Neural progenitor cell (in vitro differentiated cells): ENCODE results near the gene ZNF683. TPM values are rescaled to one million over a fixed set of nuclear protein-coding genes. Genes with fewer than 3 reads are reported as not detected.

Experiments used
- DNase-seq: peaks from one replicate; pipeline ENCODE4 v3.0.0-alpha.2; 2016; ENCODE audit warnings: low spot score
- H2AFZ ChIP-seq: fragments of 200-600 bp; sonication (generic); replicated peaks from 2 replicates; pipeline ENCODE4 v1.6.1; 2016; ENCODE audit warnings: antibody characterized with exemption
- H3F3A ChIP-seq: fragments of 200-600 bp; sonication (generic); 2 replicates; pipeline ENCODE4 v1.6.1; 2016; ENCODE audit warnings: antibody characterized with exemption, low read depth
- H3K27ac ChIP-seq: fragments of 200-600 bp; sonication (generic); 2 replicates; pipeline ENCODE4 v1.5.1; 2016; ENCODE audit warnings: mild to moderate bottlenecking
- H3K27me3 ChIP-seq: fragments of 200-600 bp; sonication (generic); 2 replicates; pipeline ENCODE4 v1.6.1; 2016; ENCODE audit warnings: mild to moderate bottlenecking, moderate library complexity
- H3K36me3 ChIP-seq: fragments of 200-600 bp; sonication (generic); 2 replicates; pipeline ENCODE4 v1.5.1; 2016
- H3K4me1 ChIP-seq: fragments of 200-600 bp; sonication (generic); 2 replicates; pipeline ENCODE4 v1.6.1; 2016; ENCODE audit warnings: mixed run types
- H3K4me2 ChIP-seq: fragments of 200-600 bp; sonication (generic); 2 replicates; pipeline ENCODE4 v1.6.1; 2016
- H3K4me3 ChIP-seq: fragments of 200-600 bp; sonication (generic); 2 replicates; pipeline ENCODE4 v1.5.1; 2016
- H3K79me2 ChIP-seq: fragments of 200-600 bp; sonication (generic); 2 replicates; pipeline ENCODE4 v1.6.1; 2016; ENCODE audit warnings: low read depth
- H3K9ac ChIP-seq: fragments of 200-600 bp; sonication (generic); 2 replicates; pipeline ENCODE4 v1.6.1; 2016
- H3K9me3 ChIP-seq: fragments of 200-600 bp; sonication (generic); 2 replicates; pipeline ENCODE4 v1.5.1; 2016; ENCODE audit warnings: low read depth
- H4K20me1 ChIP-seq: fragments of 200-600 bp; sonication (generic); 2 replicates; pipeline ENCODE4 v1.6.1; 2016; ENCODE audit warnings: low read depth
- H3K27ac Mint-ChIP-seq: 3 replicates; pipeline ENCODE4 v1.8.0; 2021; ENCODE audit warnings: mixed read lengths
- H3K27me3 Mint-ChIP-seq: 2 replicates; pipeline ENCODE4 v1.8.0; 2022; ENCODE audit warnings: low read depth, mild to moderate bottlenecking, inconsistent platforms, moderate library complexity, mixed read lengths; ENCODE audit not compliant: insufficient read depth
- H3K36me3 Mint-ChIP-seq: 3 replicates; pipeline ENCODE4 v1.8.0; 2021; ENCODE audit warnings: mixed read lengths
- H3K4me1 Mint-ChIP-seq: 3 replicates; pipeline ENCODE4 v1.8.0; 2021; ENCODE audit warnings: mixed read lengths
- H3K4me3 Mint-ChIP-seq: 3 replicates; pipeline ENCODE4 v1.8.0; 2021; ENCODE audit warnings: mild to moderate bottlenecking, moderate library complexity, mixed read lengths
- H3K9me3 Mint-ChIP-seq: 3 replicates; pipeline ENCODE4 v1.8.0; 2020; ENCODE audit warnings: mixed read lengths
- EZH2 ChIP-seq: fragments of 200-600 bp; sonication (generic); IDR thresholded peaks from 2 replicates; pipeline ENCODE4 v1.6.1; 2017; ENCODE audit warnings: antibody characterized with exemption, mild to moderate bottlenecking, moderate library complexity
- EZH2phosphoT487 ChIP-seq: fragments of 200-600 bp; sonication (generic); IDR thresholded peaks from 2 replicates; pipeline ENCODE4 v1.6.1; 2017; ENCODE audit warnings: antibody characterized with exemption
- total RNA-seq: library from RNA; depleted of rRNA; stranded (reverse); fragments of >200 nt; gene quantifications from 2 replicates; pipeline ENCODE4 v1.2.3, GENCODE V29; 2015; ENCODE audit warnings: low replicate concordance
- TF ChIP-seq, protein P1 (sequence below): fragments of 200-600 bp; sonication (generic); IDR thresholded peaks from 2 replicates; pipeline ENCODE4 v1.5.1; 2017; ENCODE audit warnings: antibody characterized with exemption, mild to moderate bottlenecking

The ZNF683 gene
- total RNA-seq, 1 donor from 2014 or later = not detected

DNA sequence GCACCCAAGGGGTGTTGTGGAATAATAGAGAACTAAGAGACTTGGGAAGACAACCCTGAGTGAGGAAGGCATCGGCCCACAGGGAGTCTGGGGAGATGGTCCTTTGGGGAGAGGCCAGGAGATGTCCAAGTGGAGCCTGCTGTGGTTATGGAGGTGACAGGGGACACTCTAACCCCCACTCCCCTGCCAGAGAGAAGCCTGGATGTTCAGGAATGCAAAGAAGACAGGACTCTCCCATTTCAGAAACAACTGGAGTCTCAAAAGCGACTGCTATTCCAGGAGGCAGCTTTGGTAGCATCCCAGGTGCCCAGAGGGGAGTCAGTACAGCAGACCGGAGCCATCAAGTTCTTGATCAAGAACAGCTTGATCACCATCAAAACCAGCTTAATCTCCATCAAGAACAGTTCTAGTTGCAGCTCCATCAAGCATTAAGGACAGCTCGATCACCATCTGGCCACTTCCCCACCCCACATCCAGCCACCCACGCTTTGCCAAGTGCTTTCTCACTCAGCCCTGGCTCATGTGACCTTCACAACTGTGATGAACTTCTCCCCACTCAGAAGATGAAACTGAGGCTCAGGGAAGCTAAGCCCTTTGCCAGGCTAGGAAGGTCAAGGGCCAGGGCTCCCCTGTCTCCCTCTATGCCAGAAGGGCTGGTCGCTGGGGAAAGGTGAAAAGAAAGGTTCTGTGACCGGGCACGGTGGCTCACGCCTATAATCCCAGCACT lies 54.0 kb downstream of the ZNF683 start:
- no peaks in the 10 kb centered on the region for H4K20me1 ChIP-seq
- no peak overlapping the region for H3K4me3 ChIP-seq
- H3F3A ChIP-seq = peaks cover 23% of the 10 kb centered on the region
- no peak overlapping the region for H3K9ac ChIP-seq
- no peak overlapping the region for H2AFZ ChIP-seq
- peaks cover 18% of the 10 kb centered on the region for H3K4me1 ChIP-seq
- Mint-ChIP-seq H3K4me3 (no peak overlapping the region), H3K36me3 (no peaks in the 10 kb centered on the region), H3K27me3 (peaks cover 9% of the 10 kb centered on the region), H3K9me3 (no peaks in the 10 kb centered on the region), H3K27ac (no peak overlapping the region), H3K4me1 (peaks cover 30% of the 10 kb centered on the region)
- H3K4me2 ChIP-seq = peak overlapping the region; percentile 58
- H3K9me3 ChIP-seq = no peaks in the 10 kb centered on the region
- H3K79me2 ChIP-seq = no peaks in the 10 kb centered on the region
- TF ChIP-seq, protein P1, sequence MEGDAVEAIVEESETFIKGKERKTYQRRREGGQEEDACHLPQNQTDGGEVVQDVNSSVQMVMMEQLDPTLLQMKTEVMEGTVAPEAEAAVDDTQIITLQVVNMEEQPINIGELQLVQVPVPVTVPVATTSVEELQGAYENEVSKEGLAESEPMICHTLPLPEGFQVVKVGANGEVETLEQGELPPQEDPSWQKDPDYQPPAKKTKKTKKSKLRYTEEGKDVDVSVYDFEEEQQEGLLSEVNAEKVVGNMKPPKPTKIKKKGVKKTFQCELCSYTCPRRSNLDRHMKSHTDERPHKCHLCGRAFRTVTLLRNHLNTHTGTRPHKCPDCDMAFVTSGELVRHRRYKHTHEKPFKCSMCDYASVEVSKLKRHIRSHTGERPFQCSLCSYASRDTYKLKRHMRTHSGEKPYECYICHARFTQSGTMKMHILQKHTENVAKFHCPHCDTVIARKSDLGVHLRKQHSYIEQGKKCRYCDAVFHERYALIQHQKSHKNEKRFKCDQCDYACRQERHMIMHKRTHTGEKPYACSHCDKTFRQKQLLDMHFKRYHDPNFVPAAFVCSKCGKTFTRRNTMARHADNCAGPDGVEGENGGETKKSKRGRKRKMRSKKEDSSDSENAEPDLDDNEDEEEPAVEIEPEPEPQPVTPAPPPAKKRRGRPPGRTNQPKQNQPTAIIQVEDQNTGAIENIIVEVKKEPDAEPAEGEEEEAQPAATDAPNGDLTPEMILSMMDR = no peak
- TF ChIP-seq EZH2phosphoT487 (no peak), EZH2 (no peak)
- H3K36me3 ChIP-seq = no peaks in the 10 kb centered on the region
- no peak overlapping the region for H3K27ac ChIP-seq
- H3K27me3 ChIP-seq = no peaks in the 10 kb centered on the region
- DNase-seq = no peak

DNA sequence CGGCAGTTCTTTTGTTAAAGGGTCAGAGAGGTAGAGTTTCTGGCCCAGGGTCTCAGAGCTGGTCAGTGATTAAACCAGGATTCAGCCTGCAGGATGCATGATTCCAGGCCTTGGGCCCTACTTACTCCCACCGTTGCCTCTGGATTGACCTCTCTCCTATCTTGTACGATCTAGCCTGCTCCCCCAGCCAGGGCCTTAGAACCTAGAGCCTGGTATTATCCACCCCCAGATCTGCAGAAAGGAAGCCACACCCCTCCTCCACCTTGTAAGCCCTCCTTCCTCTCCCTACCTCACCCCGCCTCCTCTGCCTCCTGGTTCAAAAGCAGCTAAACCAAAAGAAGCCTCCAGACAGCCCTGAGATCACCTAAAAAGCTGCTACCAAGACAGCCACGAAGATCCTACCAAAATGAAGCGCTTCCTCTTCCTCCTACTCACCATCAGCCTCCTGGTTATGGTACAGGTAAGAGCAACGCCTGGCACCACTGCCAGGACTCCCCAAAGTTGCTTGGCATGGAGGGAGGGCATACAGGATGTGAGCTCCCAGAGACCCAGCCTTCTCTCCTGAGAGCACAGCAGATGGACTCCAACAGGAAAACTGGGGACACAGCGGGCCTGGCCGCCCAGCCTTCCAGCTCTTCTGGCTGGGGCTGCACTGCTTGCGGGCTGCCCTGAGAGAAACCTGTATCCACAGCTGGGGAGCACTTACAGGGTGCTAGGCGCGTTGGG lies 54.8 kb downstream of the ZNF683 start, which contains the start of gene CD52:
CD52 (plus strand) TSS at position 347 of the 726 bp plus-strand sequence; CDS start at position 407, 60 bp downstream.
- H3K4me2 ChIP-seq = peak within 1 kb of the TSS; percentile 58
- H2AFZ ChIP-seq = peak within 1 kb of the TSS; percentile 36

DNA sequence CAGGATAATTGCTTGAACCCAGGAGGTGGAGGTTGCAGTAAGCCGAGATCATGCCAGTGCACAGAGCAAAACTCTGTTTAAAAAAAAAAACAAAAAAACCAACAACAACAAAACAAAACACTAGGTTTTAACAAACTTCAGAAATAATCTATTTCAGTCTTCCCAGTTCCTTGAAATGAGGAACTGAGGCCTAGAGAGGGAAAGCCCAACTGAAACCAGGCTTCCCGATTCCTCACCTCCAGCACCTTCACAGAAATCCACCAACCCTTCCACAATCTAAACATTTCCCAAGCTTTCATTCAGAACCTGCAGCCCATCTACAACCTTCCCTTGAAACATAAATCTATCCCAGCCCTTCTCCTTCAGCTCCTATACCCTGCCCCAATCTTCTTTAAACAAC lies 55.4 kb downstream of the ZNF683 start:
- H2AFZ ChIP-seq = peak overlapping the region; percentile 36
- H3K79me2 ChIP-seq = no peaks in the 10 kb centered on the region
- no peak overlapping the region for H3K4me3 ChIP-seq
- Mint-ChIP-seq H3K27ac (peak overlapping the region; percentile 36), H3K9me3 (no peaks in the 10 kb centered on the region), H3K27me3 (peaks cover 8% of the 10 kb centered on the region), H3K4me3 (no peak overlapping the region), H3K4me1 (peaks cover 30% of the 10 kb centered on the region), H3K36me3 (no peaks in the 10 kb centered on the region)
- peaks cover 23% of the 10 kb centered on the region for H3F3A ChIP-seq
- H3K36me3 ChIP-seq = no peaks in the 10 kb centered on the region
- no peaks in the 10 kb centered on the region for H4K20me1 ChIP-seq
- DNase-seq = no peak
- peaks cover 18% of the 10 kb centered on the region for H3K4me1 ChIP-seq
- H3K4me2 ChIP-seq = peak overlapping the region; percentile 58
- peak overlapping the region; percentile 34 for H3K27ac ChIP-seq
- H3K9ac ChIP-seq = no peak overlapping the region
- H3K27me3 ChIP-seq = no peaks in the 10 kb centered on the region
- TF ChIP-seq EZH2phosphoT487 (no peak), EZH2 (no peak)
- TF ChIP-seq, protein P1 = no peak
- H3K9me3 ChIP-seq = no peaks in the 10 kb centered on the region

More for the DNA sequence above, 54.8 kb downstream of the ZNF683 start, which contains the start of gene CD52:
- Histone ChIP-seq H3K4me1 (peaks cover 18% of the 10 kb centered on the region), H3K9me3 (no peaks in the 10 kb centered on the region), H3K9ac (no peak within 1 kb of the TSS), H3K36me3 (no peaks in the 10 kb centered on the region), H3K4me3 (no peak within 1 kb of the TSS), H3K79me2 (no peaks in the 10 kb centered on the region), H4K20me1 (no peaks in the 10 kb centered on the region), H3K27ac (peak within 1 kb of the TSS; percentile 34), H3F3A (peaks cover 23% of the 10 kb centered on the region), H3K27me3 (no peaks in the 10 kb centered on the region)
- H3K9me3 Mint-ChIP-seq = no peaks in the 10 kb centered on the region
- H3K27me3 Mint-ChIP-seq = peaks cover 11% of the 10 kb centered on the region
- H3K4me3 Mint-ChIP-seq = no peak within 1 kb of the TSS
- TF ChIP-seq EZH2phosphoT487 = no peak
- TF ChIP-seq, protein P1 = no peak
- TF ChIP-seq EZH2 = no peak
- peak; percentile 63 for DNase-seq
- H3K36me3 Mint-ChIP-seq = no peaks in the 10 kb centered on the region
- H3K4me1 Mint-ChIP-seq = peaks cover 30% of the 10 kb centered on the region
- H3K27ac Mint-ChIP-seq = peak within 1 kb of the TSS; percentile 36
